Amniotic stem cell (primary cell): Measurements from ENCODE around the gene PGAP1.

Experiments
- DNase-seq: peaks from one replicate; lab custom pipeline; 2025; lab: John Stamatoyannopoulos, UW

Gene PGAP1

DNA sequence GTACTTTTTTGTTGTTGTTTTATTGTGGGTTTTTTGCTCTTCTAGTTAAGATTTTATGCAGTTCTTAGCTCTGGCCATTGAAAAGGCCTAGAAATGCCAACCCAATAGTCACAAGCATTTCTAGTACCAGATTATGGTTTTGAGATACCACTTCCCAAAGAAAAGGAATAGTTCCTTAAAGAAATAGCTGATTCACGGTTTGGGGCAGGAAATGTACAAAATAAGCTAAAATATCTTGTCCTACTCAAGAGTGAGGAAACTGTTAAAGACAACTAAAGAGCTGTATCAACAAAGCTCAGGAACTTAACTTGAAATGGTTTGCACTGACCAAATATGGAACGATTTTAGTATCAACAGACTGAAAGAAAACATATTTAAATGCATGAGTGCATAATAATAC lies 35.4 kb downstream of the PGAP1 start:
- DNase-seq = no peak

DNA sequence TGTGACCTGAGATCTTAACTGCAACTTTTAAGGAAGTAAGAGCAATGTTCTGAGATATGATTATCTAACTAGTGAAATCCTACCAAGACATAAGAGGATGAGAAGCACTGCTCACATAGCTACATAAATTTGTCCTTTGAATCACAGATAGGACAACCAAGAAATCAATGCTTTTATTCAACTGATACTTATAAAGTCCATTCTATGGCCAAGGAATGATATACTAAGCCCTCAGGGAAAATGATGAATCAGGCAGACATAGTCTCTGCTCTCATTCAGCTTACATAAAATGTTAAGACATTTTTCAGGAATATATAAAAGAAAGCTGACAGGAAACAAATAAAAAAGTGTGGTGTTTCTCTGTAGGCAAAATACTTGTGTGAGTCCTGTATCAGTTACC lies 39.1 kb downstream of the PGAP1 start:
- DNase-seq = no peak

DNA sequence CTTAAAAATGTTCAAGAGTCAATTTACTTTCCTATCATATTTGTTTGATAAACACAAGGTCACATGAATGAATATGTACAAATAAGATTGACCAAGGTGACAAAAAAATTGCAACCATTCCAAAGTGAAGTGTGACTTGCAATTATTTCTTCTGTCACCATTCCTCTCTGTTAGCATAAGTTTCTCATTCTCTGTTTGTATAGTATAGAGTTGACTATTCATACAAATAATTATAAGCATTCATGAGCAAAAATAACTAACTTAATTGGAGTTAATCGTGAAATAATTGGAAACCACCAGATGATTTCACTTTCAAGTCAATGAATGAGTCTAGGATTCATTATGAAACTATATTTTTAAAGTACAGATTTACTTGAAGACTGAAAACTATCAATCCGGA lies 42.1 kb downstream of the PGAP1 start:
- no peak for DNase-seq

DNA sequence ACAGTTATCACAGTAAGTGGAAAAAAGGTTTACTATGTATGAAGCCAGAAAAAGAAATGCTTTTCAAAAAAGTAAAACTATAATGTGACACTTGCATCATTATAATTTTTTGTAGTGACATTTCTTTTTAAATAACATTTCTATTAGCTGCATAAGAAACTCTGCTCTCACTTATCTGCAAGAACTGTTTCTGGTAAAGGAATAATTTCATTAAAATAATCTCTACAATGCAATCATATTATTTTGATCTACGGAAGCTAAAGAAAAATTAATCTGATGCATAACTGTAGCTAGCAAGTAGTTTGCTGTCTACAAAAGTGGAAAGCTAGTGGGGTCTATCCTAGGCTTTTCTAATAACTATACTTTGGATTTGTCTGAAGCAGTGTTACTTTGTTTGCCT lies 50.1 kb downstream of the PGAP1 start:
- no peak for DNase-seq

DNA sequence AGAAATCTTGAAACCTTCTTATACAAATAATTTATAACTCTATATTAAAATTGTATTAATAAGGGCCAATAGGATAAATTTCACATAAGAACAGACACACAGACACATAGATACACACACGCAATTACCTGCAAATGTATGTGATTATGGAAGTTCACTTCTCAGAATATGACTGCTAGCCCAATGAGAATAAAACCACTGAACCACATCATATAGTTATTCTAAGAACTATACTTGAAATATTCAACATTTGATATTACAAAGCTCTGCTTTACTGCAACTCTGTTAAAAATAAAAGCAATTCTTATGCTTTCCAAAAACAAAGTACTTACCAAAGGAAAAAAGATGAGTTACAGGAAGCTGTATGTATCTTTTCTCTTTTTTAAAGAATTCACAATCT lies 51.1 kb downstream of the PGAP1 start:
- no peak for DNase-seq

DNA sequence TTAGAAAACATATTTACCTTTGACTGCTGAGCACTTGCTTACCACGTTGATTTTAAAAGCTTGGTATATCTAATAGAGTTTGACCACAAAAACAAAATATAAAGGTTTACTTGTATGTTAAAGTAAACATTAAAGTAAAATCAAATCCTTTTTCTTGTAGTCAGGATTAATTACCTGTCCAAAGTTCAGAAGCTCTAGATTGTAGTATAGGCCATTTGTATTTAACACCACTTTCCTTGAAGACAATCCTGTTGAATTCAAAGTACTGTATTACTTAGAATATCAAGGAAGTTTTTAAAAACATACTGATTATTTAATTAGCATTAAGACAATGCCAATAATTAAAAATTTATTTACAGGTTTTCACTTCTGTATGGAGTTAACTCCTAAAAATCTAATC lies 53.0 kb downstream of the PGAP1 start:
- DNase-seq = no peak

DNA sequence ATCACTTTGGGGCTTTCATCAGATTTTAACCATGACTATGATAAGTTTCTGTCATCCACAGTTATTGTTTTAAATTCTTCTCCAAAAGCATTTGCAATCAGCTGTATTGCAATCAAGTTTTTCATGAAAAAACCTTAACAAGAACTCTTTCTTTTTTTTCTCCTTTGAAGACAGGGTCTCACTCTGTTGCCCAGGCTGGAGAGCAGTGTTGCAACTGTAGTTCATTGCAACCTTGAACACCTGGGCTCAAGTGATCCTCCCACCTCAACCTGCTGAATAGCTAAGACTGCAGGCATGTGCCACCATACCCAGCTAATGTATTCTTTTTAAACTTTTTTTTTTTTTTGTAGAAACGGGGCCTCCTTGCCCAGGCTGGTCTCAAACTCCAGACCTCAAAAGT lies 71.9 kb downstream of the PGAP1 start:
- DNase-seq = no peak

DNA sequence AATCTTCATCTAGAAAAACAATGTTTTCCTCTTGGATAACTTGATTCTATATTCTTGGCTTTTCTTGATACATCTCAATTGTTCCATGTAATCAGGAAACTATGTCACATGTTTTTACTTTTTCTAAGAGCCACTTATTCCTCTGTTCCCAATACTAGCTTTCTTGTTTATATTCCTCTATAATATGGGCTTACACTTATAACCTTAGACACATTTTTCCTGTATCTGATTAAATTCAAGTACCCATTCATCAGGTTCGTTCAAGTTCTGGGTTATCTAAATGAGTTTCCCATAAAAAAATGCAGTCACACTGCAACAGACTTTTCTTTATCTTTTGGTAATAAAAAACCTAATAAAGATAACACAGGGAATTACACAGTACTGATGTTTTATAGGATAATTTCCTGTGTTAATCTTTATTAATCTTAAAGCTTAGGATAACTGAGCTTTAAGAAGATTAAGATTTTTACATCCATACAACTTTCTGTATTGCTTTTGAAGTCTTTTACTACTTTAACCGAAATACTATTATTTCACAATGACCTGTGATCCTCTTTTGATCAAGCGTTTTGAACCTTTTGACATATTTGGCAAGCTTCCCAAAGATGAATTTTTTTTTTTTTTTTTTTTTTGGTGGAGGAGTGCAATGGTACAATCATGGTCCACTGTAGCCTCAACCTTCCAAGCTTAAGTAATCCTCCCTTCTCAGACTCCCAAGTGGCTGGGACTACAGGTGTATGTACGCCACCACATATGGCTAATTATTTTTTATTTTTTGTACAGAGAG lies 73.0 kb downstream of the PGAP1 start:
- DNase-seq = no peak

DNA sequence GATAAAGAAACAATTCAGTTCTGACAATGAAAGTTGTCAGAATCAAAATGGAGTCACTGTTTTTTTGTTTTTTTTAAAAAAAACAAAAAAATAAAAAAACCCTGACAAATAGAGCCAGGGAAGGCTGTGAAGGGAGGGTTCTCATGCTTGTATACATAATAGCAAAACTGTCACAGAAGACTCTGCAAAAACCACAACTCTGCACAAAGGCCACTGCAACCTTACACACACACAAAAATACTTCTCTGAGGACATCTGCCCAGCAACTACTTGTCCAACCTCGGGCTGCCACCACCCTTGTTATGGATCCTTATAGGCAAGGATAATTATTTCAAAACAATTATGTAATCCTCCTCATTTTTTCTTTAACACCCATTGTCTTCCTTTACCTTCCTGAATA lies 75.4 kb downstream of the PGAP1 start:
- no peak for DNase-seq

DNA sequence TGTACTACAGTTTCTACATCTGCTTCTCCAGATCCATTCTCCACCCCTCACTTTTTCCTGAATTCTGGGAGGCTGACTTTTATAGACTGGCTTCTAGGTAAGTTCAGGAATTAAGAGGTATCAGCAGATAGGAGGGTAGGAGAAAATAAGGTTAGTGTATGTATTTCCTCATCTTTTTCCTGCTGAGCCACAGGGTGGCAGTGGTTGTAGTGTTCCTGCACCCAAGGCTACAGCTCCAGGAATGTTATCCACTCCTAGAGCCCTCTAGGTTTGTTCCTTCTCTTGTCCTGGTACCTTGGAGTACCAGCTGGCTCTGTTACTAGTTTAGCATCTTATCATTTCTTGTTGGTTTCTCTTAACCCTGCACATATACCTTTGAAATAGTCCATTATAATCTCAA lies 76.6 kb downstream of the PGAP1 start:
- no peak for DNase-seq

DNA sequence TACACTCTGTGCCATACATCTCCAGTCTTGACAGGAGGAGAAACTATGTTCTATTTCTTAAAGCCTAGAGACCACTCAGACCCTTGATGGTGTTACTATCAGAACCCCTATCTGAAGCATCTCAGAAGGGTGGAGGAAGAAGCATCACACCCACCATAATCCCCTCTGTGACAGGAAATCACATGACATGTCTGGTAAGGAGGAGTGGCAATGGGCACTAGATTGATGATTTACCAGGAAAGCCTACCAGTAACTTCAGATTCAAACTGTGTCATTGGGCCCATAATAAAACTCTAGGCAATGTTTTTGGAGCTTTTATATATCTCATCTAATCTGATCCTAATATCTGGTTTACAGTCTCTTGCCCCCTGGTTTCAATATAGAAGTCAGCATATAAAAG lies 80.2 kb downstream of the PGAP1 start:
- no peak for DNase-seq

DNA sequence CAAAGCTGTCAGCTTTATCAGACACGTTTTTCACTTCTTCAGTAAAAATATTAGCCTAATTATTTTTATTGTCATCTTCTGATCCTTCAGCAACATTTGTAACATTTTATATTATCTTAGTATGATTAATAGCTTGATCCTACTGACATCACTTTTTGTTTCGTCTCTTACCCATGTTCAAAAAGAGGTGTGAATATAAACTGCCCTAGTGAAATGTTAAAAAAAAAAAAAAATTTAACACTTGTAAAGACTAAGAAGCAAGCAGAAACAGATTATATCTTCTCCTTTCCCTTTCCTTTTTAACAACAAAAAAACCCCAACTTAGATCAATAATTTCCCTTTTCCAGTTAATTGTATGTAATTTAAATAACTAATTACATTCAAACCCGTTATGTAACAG lies 81.1 kb downstream of the PGAP1 start:
- no peak for DNase-seq

DNA sequence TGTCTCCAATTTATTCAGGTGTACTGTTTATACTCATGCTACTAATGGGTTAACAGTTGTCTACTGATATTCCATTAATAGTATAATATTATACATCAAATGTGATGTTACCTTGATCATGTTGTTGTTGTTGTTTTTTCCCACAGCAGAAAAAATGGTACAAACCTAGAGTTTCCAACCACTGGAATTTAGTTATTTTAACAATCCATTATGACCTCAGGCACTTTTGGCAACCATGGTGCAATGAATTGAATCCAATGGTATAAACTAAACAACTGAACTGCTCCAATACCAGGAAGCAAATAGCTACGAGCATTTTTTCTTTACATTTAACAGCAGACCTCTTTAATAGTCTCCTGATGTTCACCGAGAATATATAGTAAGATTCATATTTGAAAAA lies 86.3 kb downstream of the PGAP1 start:
- DNase-seq = no peak

DNA sequence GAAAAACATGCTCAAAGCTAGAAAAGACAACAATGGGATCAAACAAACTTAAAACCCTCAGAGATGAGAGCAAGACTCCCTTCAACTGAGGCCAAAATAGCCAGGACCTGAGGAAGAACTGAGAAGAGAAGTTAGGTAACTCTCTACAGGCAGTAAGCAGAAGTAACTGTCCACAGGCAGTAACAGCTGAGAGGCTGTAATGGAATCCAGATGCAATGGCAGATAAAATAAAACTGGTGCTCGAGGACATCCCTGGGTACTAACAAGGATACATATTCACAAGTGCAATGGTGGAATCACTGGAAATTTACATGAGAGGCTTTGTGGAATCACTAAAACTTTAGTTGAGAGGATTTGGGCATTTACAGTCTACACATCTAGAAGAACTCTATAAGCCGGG lies 86.9 kb downstream of the PGAP1 start:
- DNase-seq = no peak

DNA sequence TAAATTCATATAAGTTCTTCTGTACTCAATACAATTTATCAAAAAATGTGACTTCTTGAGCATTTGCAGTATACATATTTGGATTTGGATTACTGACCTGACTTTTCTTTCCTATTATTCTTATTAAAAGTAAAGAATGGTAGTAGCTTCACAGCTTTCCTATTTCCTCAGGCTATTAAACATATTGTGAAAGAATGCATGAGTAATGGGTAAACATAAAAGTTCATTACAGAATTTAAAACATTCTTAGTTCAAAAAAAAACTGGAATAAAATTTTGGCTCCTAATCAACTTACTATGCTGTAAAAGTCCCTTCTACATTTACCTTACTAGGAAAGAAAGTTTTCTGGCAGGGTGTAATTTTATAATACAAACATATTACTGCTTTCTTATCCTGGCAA lies 90.1 kb downstream of the PGAP1 start:
- no peak for DNase-seq

DNA sequence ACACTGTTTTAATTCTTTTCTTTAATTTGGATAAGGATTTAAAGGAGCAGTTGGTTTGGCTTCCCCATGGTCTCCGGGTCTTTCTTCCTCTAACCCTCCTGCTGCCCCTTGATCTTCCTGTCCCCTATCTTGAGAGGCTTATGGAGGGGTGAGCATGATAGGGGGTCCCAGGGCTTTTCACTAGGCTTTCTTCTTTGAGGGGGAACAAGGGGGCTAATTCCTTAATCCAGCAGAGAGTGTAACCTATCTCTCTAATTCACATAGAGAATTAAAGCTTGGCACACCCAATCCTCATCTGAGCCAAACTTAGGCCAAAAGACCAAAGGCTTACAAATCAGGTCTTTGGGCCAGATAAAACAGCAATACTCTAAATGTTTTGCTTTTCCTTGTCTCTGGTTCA lies 95.8 kb downstream of the PGAP1 start:
- DNase-seq = no peak

DNA sequence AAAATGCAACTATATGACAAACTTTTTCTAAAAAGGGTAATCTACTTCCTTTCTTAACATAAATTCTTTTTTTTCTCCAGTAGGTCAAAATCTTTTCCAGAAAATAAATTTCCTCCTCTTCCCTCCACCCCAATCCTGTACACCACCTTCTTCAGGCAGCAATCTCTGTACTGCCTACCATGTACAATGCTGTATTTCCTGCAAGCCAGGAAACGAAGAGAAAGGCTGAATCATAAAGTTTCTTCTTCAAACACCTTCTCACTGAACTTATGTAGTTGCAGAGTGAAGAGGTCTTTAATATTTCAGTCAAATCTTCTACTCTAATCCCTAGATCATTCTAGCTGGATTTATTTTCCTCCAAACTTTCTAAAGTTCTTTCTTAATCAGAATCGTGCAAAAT lies 99.2 kb downstream of the PGAP1 start:
- DNase-seq = no peak

DNA sequence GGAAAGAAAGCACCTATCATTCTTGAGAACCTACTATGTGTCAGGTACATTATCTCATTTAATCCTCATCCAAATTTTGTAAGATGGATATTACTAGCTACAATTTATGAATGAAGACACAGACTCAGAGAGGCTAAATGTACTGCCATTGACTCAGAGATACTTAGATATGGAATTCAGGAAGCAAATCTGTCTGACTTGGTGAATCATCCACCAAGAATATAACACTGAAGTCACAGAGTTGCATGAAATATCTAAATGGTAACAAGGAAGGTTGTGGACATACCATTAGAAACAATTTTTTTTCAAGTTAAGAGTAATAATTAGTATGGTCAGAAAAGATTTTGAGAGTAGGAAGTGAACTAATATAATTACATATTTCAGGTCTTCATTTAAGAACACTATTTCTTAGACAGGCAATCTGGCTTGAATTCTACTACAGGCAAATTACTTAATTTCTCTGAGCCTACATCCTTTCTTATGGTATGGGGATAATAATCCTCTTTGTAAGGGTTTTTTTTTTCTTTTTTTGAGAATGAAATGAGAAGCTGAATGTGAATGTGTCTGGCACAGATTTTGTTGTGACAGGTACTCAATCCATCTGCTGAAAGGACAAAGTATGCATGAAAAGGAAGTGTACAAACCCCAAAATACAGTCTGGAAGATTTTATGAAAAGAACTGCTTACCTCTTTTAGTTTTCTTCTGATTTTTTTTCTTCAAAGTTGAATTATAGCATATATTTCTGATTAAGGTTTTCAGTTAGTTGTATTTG lies 102.6 kb downstream of the PGAP1 start:
- no peak for DNase-seq

DNA sequence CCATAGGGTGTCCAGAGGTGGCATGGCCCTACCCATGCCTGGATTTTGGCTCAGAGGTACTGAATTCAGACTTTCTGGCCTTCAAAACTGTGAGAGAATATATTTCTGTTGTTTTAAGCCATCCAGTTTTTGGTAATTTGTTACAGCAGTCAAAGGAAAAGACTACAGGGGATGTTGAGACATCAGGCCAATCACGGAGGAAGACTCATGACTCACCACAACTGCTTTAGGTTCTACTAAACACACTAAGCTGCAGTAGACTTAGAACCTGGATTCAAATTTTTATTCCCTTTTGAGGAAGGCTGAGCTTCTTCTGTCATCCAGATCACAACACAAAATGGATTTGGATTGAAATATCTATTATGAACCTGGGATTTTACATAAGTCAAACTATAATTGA lies 105.3 kb downstream of the PGAP1 start:
- no peak for DNase-seq

DNA sequence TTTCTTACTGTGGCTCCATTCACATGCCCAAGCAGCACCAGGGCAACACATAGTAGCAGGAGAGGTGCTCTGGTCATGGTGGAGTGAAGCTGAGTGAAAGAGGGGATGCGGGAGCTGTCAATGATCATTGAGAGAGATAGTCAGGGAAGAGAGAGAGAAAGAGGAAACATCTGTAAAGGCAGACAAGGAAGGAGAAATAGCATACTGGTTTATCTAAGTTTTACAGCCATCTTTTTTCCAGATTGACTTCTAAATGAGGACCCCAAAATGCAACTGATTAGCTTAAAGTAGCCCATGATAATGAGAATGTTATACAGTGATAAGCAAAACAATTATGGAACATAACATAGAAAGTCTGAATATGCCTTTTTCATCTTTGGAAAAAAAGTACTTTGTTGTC lies 117.2 kb downstream of the PGAP1 start, which contains the start of gene C2orf66:
Gene C2orf66, minus strand, starts transcription at position 96 of the 400 bp plus-strand sequence. Its CDS starts 19 bp downstream, at position 77.
- DNase-seq = no peak

DNA sequence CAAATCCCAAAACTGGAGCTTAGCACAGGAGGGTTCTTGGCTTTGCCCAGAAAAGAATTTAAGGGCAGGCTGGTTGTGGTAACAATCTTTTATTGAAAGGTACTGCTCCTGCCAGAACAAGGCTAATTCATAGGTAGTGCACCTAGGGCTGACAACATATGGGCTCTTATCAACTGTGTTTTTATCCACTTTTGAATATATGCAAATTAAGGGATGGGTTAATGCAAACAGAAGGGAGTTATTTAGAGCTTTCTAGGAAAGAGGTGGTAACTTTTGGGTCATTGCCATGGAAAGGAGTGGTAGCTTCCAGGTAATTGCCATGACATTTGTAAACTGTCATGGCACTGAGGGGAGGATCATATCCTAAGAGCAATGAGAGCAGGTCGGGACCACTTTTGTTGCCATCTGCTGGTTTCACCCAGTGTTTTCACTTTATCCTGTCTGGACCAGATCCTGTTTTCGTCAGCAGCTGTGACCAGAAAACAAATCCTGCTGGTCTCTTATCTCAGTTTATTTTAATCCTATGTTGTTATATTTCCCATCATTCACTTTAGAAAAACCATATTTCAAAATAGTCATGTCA lies 118.3 kb downstream of the PGAP1 start:
- no peak for DNase-seq

DNA sequence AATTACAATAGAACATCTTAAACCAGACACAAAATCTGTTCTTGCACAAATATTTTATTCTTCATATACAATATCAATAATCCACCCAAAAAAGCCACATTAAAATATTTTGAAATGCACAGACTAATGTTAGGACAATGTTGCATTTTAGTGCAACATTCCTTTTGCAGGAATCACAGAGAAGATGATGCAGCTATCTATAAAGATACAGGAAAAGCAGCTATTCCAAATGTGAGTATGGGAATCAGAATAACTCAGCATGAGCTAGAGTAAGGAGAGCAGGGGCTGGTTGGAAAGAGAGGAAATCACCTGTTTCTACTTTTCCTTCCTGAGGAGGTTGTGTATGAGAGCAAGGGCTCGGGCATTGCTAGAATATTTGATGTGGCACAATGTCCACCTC lies 122.1 kb downstream of the PGAP1 start:
- DNase-seq = no peak

DNA sequence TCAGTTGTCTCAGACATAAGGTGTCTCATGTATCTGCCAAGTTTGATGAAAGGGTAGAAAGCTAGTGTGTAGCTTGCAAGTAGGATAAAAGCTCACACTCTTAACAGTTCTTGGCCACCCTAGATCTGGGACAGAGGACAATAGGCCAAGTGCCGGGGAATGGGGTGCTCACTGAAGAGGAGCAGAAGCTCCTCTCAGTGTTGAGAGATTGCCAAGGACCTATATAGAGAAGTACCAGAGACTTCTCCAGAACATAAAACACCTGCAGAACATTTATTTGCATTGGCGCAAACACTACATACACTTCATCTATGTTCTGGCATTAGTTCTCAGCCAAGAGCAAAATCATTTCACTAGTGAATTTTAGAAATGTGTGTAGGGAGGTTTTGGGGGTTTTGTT lies 124.1 kb downstream of the PGAP1 start:
- DNase-seq = no peak
